GM18909 (cell line): ENCODE data around the gene ITGB3.
"Not testable (repeated sequence)": the region's sequence is repeated elsewhere in the genome, so short reads cannot be mapped to it uniquely, and the experiment has no call there.

ENCODE experiments used
- ATAC-seq: cut with Tn5 transposase; IDR thresholded peaks from one replicate; pipeline ENCODE4 v1.9.1; 2021; ENCODE audit warnings: mild to moderate bottlenecking; ENCODE audit not compliant: unreplicated experiment, poor library complexity

ITGB3 gene

DNA sequence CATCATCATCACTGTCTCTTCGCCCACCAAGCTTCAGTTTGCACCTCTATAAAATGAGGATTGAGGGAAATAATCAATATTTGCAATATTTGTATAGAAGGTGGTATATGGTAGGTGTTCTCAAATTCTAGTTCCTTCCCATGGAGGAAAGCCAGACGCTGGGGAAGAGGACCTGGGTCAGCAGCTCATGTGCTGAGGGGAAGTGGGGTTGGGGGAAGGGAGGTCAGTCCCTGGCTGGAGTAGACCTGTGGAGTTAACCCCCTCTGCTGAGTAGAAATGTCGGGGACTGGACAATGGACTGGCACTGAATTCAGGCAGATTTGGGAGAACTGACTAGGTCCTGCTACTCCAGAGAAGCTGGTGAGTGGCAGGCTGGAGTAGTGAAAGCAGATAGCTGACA is 12.8 kb upstream of the ITGB3 start:
- no peak for ATAC-seq

DNA sequence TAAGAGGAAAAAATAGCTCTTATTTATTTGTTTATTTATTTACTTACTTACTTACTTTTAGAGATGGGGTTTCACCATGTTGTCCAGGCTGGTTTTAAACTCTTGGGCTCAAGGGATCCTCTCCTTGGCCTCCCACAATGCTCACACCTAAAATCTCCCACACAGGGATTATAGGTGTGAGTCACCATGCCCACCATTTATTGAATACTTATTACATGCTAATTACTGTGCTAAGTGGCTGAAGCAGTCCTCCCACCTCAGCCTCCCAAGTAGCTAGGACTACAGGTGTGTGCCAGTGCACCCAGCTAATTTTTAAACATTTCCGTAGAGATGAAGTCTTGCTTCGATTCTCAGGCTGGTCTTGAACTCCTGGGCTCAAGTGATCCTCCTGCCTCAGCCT is 11.0 kb upstream of the ITGB3 start:
- no peak for ATAC-seq

DNA sequence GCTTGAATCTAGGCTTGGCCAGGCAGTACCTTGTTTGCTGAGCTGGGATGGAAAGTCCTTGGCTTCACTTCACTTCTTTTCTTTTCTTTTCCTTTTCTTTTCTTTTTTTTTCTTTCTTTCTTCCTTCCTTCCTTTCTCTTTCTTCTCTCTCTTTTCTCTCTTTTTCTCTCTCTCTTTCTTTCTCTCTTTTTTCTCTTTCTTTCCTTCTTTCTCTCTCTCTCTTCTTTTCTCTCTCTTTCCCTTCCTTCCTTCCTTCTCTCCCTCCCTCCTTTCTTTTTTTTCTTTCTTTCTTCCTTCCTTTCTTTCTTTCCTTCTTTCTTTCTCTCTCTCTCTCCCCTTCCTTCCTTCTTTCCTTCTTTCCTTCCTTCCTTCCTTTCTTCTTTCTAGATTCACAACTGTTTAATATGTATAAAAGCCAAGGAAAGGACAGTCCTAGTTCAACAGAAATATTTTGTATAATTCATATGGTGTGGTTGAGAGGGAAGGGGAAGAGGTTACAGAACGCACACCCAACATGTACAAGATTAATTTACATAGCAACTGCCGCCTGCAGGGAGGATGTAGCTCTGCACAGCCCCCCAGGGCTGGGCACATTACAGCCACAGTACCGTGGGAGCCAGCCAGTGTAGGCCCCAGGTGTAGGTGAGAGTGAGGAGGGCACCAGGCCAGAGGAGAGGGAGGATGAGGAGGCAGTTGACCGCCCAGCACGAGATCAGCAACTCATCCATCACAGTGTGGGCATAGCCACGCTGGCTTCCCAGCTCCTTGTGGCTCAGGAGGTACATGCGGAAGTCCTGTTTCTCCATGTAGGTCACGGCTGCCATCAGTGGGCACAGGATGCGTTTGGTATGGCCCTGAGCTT is 9.7 kb upstream of the ITGB3 start:
- ATAC-seq: no peak

DNA sequence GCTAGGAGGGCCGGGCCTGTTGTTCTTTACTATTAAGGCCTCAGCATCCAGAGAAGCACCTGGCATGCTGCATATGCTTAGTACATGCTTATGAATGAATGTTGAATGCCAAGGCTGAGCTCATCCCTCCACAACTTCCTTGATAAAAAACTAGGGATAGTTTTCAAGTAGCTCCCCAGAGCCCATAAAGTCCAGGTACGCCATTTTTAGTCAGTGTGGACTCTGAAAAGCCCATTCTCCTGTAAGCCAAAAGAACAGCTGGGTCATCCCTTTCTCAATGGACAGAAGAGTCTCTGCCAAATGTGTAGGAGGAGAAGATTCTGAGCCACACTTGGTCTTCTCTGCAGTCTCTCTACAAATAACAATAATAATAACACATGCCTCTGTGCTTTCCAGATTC is 8.9 kb upstream of the ITGB3 start:
- no peak for ATAC-seq

DNA sequence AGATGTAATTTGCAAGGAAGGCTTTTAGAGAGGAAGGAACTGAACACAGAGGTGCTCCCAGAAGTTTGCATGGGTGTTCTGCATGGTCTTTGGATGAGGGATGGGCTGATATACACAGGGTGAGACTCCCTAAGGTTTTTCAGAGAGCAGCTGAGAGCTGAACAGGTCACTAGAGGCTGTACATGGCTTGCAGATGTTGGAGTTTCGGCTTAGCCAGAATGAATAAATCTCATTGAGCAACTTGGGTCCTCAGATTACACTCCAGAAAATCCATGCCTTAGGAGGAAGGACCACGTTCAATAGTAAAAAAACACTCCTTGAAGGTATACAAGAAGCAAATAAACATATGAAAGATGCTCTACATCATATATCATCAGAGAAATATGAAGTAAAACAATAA is 7.5 kb upstream of the ITGB3 start:
- ATAC-seq: no peak

DNA sequence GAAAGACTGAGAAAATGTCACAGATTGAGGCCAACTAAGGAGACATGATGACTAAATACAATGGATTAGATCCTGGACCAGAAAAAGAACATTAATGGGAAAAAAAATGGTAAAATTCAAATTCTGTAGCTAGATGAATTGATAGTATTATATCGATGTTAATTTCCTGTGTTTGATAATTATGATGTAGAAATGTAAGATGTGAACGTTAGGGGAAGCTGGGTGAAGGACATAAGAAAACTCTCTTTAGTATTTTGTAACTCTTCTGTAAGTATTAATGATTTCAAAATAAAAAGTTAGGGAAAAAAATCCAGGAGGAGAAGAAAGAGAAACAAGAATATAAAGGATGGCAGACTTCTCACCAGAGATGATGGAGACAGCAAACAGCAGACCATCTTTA is 2.8 kb upstream of the ITGB3 start:
- ATAC-seq: no peak

DNA sequence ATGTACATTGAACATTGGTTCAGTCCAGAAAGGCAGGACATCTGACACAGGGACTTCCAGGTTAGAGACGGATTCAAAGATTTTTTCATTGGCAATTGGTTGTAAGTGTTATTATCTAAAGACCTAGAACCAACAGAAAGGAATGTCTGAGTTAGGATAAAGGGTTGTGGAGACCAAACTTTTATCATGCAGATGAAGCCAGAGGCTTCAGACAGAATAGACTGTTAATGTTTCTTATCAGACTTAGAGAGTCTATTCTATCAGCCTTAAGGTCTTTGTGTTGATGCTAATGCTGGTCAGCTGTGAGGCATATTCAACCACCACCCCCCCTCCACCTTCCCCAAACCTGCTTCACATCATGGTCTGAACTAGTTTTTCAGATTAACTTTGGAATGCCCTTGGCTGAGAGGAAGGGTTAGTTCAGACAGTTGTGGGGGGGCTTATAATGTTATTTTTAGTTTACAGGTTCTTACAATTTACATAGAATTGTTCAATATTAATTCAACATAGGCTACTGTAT is 2.1 kb upstream of the ITGB3 start:
- ATAC-seq: no peak

DNA sequence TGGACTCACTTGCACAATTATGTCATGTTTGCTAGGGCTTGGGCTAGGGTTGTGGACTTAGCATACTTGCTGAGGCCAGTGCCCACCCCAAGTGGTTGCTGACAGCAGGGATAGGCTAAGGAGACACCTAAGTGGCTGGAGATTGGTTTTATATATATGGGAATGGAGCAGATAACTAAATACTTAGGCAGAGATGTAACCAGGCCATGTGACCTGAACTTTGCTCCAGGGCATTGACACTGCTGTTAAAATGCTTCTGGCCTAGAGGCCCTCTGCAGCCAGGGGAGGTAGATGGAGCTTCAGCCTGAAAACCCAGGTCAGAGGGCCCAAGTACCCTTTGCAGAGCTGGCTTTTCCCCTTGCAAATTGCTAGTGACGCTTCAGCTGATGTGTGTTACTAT is 1.4 kb upstream of the ITGB3 start:
- no peak for ATAC-seq

DNA sequence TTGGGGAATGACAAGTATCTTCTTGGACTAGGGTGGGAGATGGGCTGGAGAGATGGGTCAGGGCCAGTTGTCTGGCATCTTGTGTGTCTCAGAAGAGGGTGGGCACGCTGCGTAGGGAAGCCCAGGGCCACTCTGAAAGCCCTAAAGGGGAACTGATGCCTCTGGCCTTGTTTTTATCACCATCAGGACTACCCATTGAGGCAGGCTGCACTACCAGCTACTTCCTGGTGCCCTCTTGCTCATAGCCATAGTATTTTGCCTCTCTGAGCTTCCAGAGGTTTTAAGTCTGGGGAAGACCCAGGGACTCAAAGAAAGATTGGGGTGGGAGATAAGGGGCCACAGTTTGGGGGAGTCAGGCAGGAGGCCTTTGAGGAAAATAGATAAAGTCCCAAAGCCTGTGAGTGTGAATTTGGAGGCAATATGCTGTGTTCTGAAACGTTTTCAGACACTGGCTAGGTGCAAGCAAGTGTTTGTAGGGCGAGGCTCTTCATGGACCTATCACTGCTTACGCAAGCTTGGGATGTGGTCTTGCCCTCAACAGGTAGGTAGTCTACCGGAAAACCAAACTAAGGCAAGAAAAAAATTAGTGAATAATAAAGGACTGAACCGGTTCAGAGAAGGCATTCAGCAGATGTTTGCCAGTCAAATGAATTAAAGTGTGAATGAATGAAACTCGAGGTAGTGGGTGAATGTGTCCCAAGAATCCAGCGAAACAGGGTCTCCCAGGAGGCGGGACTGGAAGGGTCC is 688 bp upstream of the ITGB3 start:
- ATAC-seq: no peak

DNA sequence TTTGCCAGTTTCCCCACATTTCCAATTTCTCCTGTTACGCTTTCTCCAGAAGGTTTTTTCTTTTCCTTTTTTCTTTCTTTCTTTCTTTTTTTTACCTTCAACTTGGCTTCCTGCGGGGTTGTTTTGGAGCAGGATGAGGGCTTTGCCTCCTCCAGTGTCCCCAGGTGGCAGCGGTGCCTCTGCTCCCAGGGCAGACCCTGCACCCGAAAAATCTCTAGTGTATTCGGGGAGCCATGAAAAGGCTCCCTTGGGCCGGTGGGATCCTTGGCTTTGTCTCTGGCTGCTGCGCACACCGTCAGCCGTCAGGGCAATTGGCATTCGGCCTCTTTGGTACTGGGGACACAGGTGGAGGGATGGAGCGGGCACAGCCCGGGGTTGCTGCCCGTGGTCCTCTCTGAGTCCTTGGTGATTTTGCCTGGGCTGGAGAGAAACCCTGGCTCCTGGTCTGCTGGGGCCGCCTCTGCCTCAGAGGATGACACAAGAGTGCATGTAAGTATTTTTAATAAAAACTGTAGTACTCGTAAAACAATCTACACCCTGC is 846 bp downstream of the ITGB3 start:
- ATAC-seq: no peak

DNA sequence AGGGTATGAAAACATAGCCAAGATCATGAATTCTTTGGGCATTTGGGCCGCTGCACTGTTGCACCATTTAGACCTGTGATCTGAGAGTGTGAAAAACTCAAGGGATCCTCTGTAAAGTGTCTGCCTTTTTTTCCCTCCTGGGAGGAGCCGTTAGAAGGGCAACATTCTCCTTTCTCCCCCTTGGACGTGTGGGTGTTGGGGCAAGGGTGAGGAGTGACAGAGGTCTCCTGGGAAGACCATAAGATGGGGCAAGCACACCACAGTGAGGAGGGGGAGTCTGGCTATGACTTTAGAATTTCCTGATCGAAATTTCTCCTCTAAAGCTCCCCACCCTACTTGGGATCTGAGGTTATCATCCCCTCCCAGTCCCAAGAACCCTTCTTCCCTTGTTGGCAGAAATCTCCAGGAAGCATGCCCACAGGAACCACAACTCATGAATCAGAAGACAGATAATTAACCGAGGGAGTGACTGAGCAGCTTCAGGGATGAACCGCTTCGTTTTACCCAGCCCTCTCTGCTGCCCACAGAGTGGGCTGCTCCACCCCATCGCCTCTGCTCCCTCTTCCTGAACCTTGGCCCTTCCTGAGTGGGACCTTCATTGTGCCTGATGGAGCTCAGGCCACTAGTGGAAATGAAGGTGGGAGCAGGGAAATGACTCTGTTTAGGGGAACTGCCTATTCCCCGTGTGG is 4.2 kb downstream of the ITGB3 start:
- ATAC-seq: no peak

DNA sequence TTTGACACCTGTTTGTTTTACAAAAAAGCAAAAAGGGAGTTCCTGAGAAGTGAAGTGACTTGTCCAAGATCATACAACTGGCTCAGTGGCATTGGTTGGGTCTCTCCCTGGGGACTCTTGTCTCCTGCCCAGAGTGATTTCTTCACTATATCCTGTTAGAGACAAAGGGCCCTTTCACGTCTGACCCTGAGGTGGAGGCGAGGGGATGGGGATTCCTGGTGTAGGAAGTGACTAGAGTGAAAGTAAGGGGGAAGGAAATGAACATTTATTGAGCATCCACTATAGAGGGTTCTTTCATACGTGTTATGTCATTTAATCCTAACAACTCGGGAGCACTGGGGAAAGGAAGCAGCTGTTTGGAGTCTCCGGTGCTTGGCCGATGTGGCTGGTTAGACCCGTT is 9.0 kb downstream of the ITGB3 start:
- no peak for ATAC-seq

DNA sequence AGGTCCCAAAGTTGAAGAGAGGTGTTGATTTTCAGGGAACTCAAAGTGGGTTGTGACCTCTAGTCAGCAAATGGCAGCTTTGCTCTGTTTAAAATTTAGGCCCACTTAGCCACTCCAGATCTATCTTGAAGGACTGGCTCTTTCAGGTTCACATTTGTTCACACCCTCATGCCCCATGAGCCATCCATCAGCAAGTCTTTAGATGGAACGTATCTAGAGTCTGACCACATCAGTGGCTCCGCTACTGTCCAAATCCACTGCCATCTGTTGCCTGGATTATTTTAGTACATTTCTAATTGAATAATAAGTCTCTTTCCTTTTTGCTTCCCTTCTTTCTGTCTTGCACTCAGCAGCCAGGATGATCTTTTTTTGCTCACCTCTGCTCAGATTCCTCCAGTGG is 10.5 kb downstream of the ITGB3 start:
- no peak for ATAC-seq

DNA sequence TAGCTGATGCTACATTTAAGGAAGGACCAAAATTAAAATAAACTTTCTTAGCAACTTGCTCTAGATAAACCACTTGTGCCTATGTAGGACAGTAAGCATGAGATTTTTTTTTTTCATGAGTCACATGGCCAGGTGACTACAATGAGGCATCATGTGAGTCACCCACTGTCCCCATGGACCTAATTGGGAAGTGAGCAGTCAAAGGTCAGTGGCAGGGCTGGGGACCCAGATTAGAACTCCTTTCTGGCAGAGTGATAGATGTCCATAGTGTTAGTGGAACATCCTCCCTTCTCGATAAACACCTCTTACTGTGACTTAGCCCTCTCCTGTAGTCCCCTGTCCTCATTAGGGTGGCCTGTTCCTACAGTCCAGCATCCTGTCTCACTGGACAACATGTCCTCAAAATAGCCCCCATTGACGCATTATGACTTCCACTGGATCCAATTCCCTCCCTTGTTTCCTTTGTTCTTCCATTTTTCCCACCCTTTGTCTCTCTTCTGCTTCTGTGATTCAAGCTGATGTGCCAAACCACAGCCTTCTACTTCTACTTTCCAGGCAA is 12.4 kb downstream of the ITGB3 start:
- no peak for ATAC-seq

DNA sequence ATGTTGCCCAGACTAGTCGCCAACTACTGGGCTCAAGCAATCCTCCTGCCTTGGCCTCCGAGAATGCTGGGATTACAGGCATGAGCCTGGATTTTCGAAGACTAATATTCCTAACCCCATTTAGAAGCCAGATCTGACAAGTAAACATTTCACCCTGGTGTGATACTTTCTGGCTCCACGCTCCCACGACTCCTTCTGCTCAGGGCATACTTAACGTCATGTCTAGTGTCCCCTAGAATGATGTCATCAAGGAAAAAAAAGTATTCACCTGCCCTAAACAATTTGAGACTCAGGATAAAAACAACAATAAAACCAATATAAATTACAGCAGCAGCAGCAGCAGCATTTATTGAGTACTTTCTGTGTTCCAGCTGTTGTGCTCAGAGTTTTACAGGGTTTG is 13.2 kb downstream of the ITGB3 start:
- ATAC-seq: no peak

DNA sequence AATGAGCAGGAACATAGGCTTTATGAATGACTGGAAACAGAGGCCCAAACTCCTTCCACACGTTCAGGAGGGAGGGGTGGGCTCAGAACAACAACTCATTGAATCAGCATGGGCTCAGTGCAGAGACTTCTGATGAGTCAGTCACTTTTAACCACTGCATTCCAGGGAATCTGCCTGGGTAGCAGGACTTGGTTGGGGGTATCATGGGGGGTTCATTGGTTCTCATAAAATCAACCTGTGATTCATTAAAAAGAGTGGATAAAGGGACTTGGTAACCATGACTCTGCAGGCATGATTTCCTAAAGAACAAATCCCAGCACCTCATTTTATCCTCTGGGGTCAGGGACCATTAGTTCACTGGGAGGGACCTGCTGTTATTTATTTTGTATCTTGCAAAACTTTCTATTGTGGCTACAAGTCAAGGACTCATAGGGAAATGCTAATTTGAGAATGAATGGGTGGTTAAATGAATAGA is 13.8 kb downstream of the ITGB3 start:
- no peak for ATAC-seq

DNA sequence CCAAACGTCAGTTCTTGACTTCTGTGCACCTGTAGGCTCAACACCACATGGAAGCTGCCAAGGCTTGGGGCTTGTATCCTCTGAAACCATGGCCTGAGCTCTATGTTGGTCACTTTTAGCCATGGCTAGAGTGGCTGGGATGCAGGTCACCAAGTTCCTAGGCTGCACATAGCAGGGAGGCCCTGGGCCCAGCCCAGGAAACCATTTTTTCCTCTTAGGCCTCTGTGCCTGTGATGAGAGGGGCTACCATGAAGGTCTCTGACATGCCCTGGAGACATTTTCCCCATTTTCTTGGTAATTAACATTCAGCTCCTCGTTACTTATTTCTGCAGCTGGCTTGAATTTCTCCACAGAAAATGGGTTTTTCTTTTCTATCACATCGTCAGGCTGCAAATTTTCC is 15.3 kb downstream of the ITGB3 start:
- not testable (repeated sequence) for ATAC-seq

DNA sequence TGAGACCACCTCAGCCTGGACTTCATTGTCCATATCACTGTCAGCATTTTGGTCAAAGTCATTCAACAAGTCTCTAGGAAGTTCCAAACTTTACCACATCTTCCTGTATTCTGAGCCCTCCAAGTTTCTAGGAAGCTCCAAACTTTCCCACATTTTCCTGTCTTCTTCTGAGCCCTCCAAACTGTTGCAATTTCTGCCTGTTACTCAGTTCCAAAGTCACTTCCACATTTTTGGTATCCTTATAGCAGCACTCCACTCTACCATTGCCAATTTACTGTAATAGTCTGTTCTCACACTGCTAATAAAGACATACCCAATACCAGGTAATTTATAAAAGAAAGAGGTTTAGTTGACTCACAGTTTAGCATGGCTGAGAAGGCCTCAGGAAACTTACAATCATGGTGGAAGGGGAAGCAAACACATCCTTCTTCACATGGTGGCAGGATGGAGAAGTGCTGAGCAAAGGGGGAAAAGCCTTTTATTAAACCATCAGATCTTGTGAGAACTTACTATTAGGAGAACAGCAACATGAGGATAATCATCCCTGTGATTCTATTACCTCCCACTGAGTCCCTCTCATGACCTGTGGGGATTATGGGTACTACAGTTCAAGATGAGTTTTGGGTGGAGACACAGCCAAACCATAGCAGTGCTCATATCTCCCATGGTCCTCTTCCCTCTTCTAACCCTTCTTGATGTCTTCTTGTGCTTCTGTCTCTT is 16.1 kb downstream of the ITGB3 start:
- ATAC-seq: not testable (repeated sequence)

DNA sequence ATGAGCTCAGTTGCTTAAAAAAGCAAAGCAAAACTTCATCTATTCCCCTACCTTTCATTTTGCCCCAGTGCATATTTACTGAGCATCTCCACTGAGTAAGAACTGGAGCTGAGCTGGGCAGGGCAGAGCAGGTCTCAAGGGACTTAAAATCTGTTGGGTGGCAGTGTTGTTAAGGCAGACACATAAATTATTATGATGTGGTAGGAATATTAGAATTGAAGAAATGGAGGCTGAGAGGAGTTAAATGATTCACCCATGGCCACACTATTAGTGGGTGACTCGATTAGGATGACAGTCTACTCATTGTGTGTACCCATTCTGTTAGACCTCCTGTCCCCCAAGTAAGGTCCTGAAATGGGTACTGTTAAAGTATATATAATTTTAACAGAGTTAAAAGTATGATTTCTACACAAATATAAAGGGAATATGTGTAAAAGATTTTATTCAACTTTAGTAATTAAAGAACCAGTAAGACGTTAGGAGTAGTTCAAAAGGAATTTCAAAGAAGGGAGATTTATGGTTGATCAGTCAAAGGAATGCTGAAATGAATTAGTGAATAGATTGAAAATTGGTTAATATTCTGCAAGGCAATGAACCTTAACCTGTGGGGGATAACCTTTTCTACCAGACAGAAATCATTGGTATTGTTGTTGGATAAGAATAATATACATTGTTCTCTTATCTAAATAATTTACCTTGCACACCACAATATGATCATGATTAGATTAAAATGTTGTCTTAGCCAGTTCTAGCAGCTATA is 17.5 kb downstream of the ITGB3 start:
- ATAC-seq: no peak
